Spleen (tissue), 11 donors: Measurements from ENCODE around the gene SEMA5A. TPM values are rescaled to one million over a fixed set of nuclear protein-coding genes. Genes with fewer than 3 reads are reported as not detected.

Source experiments
- DNase-seq: peaks from one replicate; pipeline ENCODE4 v3.0.0-alpha.2; 2020
- H3K27ac ChIP-seq, 8 donors: fragments of 200-600 bp; sonication (generic) in 7 of 8; 1 replicate in 4 of 8; 2 replicates in 4 of 8; pipeline versions ENCODE4 v1.5.0 to v1.8.0; 2016 to 2021; ENCODE audit warnings: inconsistent platforms in 4 of 8, mild to moderate bottlenecking in 4 of 8, moderate library complexity in 1 of 8
- H3K27me3 ChIP-seq, 7 donors: fragments of 200-600 bp; sonication (generic) in 6 of 7; replicated peaks in 1 of 7; 1 replicate in 4 of 7; 2 replicates in 3 of 7; pipeline versions ENCODE4 v1.5.0 to v1.8.0; 2016 to 2021; ENCODE audit warnings: inconsistent platforms in 3 of 7, mild to moderate bottlenecking in 1 of 7
- H3K36me3 ChIP-seq, 6 donors: fragments of 200-600 bp; sonication (generic) in 5 of 6; 1 replicate in 4 of 6; 2 replicates in 2 of 6; pipeline versions ENCODE4 v1.5.0 to v1.8.0; 2016 to 2021; ENCODE audit warnings: inconsistent platforms in 2 of 6
- H3K4me1 ChIP-seq, 6 donors: fragments of 200-600 bp; sonication (generic) in 5 of 6; 1 replicate in 3 of 6; 2 replicates in 3 of 6; pipeline versions ENCODE4 v1.5.0 to v1.8.0; 2016 to 2021; ENCODE audit warnings: inconsistent platforms in 3 of 6
- H3K4me3 ChIP-seq, 8 donors: fragments of 200-600 bp; sonication (generic) in 7 of 8; 1 replicate in 4 of 8; 2 replicates in 4 of 8; pipeline versions ENCODE4 v1.5.0 to v1.8.0; 2016 to 2021; ENCODE audit warnings: inconsistent platforms in 4 of 8, mild to moderate bottlenecking in 4 of 8, moderate library complexity in 2 of 8
- H3K9me3 ChIP-seq, 8 donors: fragments of 200-600 bp; sonication (generic) in 7 of 8; 1 replicate in 4 of 8; 2 replicates in 4 of 8; pipeline versions ENCODE4 v1.5.0 to v1.8.0; 2016 to 2021; ENCODE audit warnings: inconsistent platforms in 4 of 8
- POLR2A ChIP-seq, 3 donors: fragments of 450-650 bp; IDR thresholded peaks; one replicate each; pipeline ENCODE4 v1.5.1; 2017; ENCODE audit warnings: antibody characterized with exemption in 3 of 3, mild to moderate bottlenecking in 1 of 3
- POLR2AphosphoS5 ChIP-seq, 3 donors: sonication (generic); formaldehyde crosslinking; IDR thresholded peaks; one replicate each; pipeline ENCODE4 v1.5.1; 2017; ENCODE audit warnings: antibody characterized with exemption in 3 of 3
- WGBS, 5 donors: extraction: QIAGEN DNeasy Blood & Tissue Kit in 3 of 5; methylation state at CpG; one replicate each; pipeline versions ENCODE4 v1.1.5 to v1.1.7; 2013 to 2018; 5-methylcytosine and 5-hydroxymethylcytosine counted together
- intact Hi-C: fragments of 100-400 bp; cut with DNase I; formaldehyde crosslinking; loops from one replicate; pipeline ENCODE4 v1.15.0; 2023; ENCODE audit warnings: low total_unique reads
- polyA plus RNA-seq, 3 donors: library from polyadenylated mRNA; stranded (reverse); fragments of 200-250 nt; gene quantifications; one replicate each; pipeline ENCODE4 v1.2.1, GENCODE V29; 2013
- total RNA-seq, 7 donors: library from RNA; depleted of rRNA in 3 of 7; stranded (reverse); fragments of >200 nt in 3 of 7; fragmentation: NEBNext Ultra II Directional in 4 of 7; extraction: Animal tissue kit (Norgen Biotek cat#: 25700) in 4 of 7; gene quantifications; one replicate each; pipeline versions ENCODE4 v1.1.0 to v1.2.1, GENCODE V29; 2016 to 2021
- TF ChIP-seq, protein P1 (sequence below), 11 experiments: fragments of 200-600 bp in 7 of 11; fragments of 450-650 bp in 4 of 11; sonication (generic) in 4 of 11; IDR thresholded peaks in 8 of 11; conservative IDR thresholded peaks in 3 of 11; 1 replicate in 7 of 11; 2 replicates in 4 of 11; pipeline versions ENCODE4 v1.4.0 to v1.8.0; 2016 to 2021; ENCODE audit warnings: antibody characterized with exemption in 11 of 11, inconsistent platforms in 4 of 11, mild to moderate bottlenecking in 1 of 11
- donor health status: healthy with polysubstance abuse.
- donor health status: DM: no; HTN: no; CAD: no; lungs with moderate emphysema.
- donor health status: DM: no; HTN: no; CAD: no.
- donor health status: Bipolar disorder and iron deficiency.
- donor health status: healthy.
- donor health status: DM: no; HTN: no; CAD: no.
- donor health status: DM: yes; HTN: yes; CAD: no.

SEMA5A gene
- total and polyA plus RNA-seq, 10 donors, result 1.4 to 30.9 (median 13.1) TPM

DNA sequence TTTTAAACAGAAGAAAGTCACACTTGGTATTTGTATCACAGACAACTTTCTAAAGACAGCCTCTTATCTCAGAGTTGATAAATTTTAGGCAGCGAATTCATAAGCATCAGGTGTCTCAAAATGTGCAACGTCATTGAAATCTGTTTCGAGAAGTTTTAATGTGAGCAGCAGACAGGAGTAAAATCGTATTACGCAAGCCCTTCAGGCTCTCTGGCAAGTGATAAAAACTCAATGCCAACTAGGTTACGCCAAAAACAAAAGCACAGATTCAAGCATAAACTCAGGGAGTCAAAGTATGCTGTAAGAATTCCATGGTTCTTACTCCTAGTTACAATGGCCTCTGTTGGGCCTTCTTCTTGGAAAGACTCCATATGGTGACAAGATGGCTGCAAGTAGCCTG lies 244.7 kb downstream of the SEMA5A start:
- Histone ChIP-seq H3K9me3 (peaks cover 0 to 6% (median 0%) of the 10 kb centered on the region in 8 donors), H3K4me1 (no peaks in the 10 kb centered on the region), H3K27me3 (no peaks in the 10 kb centered on the region), H3K4me3 (no peak overlapping the region), H3K36me3 (no peaks in the 10 kb centered on the region), H3K27ac (no peak overlapping the region)
- intact Hi-C loops, result no loop called here
- no peak for DNase-seq
- no peak for TF ChIP-seq POLR2AphosphoS5 (IDR thresholded peaks at IDR 0.05)
- TF ChIP-seq, protein P1, sequence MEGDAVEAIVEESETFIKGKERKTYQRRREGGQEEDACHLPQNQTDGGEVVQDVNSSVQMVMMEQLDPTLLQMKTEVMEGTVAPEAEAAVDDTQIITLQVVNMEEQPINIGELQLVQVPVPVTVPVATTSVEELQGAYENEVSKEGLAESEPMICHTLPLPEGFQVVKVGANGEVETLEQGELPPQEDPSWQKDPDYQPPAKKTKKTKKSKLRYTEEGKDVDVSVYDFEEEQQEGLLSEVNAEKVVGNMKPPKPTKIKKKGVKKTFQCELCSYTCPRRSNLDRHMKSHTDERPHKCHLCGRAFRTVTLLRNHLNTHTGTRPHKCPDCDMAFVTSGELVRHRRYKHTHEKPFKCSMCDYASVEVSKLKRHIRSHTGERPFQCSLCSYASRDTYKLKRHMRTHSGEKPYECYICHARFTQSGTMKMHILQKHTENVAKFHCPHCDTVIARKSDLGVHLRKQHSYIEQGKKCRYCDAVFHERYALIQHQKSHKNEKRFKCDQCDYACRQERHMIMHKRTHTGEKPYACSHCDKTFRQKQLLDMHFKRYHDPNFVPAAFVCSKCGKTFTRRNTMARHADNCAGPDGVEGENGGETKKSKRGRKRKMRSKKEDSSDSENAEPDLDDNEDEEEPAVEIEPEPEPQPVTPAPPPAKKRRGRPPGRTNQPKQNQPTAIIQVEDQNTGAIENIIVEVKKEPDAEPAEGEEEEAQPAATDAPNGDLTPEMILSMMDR (IDR thresholded peaks at IDR 0.05 in 8 of 11, conservative IDR thresholded peaks at IDR 0.05 in 3 of 11), result no peak
- no peak for TF ChIP-seq POLR2A (IDR thresholded peaks at IDR 0.05)
- 73 to 90% (median 80%) methylated on average over 6 of the region's 6 CpGs for WGBS, 5 donors

DNA sequence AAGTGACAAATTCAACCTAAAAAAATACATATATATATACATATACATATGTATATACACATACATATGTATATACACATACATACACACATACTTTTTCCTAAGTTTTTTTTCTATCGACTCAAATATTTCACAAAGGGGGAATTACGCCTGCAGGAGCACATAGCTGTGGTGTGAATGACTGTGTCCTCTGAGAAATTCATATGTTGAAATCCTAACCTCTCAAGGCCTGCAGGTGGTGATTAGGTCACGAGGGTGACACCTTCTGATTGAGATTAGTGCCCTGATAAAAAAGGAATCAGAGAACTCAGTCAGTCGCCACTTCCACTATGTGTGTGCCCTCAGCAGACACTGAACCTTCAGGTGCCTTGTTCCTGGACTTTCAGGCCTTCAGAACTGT lies 248.7 kb downstream of the SEMA5A start:
- WGBS, 5 donors, result 65 to 77% (median 67%) methylated on average over 4 of the region's 4 CpGs
- Histone ChIP-seq H3K9me3 (peaks cover 0 to 6% (median 0%) of the 10 kb centered on the region in 8 donors), H3K4me3 (no peak overlapping the region), H3K4me1 (no peaks in the 10 kb centered on the region), H3K36me3 (no peaks in the 10 kb centered on the region), H3K27me3 (no peaks in the 10 kb centered on the region), H3K27ac (no peak overlapping the region)
- TF ChIP-seq POLR2AphosphoS5 (IDR thresholded peaks at IDR 0.05) (no peak), POLR2A (IDR thresholded peaks at IDR 0.05) (no peak)
- TF ChIP-seq, protein P1 (IDR thresholded peaks at IDR 0.05 in 8 of 11, conservative IDR thresholded peaks at IDR 0.05 in 3 of 11), result no peak
- intact Hi-C loops, result no loop called here
- no peak for DNase-seq

DNA sequence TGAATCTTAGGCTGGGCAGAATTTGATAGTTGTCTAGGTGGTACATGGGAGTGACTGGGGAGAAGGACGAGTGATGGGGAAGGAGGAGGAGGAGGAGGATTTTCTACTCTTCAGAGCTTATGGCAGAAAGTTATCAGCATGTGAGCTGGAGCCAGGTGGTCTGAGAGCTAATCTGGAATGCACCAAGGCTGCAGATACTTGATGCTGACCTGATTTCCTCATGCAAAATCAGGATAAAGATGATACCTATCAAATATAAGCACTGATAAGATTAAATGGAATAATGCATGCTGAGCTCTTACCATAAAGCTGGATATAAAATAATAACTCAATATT lies 250.4 kb downstream of the SEMA5A start:
- 50 to 67% (median 61%) methylated on average over 1 of the region's 1 CpG for WGBS, 5 donors

DNA sequence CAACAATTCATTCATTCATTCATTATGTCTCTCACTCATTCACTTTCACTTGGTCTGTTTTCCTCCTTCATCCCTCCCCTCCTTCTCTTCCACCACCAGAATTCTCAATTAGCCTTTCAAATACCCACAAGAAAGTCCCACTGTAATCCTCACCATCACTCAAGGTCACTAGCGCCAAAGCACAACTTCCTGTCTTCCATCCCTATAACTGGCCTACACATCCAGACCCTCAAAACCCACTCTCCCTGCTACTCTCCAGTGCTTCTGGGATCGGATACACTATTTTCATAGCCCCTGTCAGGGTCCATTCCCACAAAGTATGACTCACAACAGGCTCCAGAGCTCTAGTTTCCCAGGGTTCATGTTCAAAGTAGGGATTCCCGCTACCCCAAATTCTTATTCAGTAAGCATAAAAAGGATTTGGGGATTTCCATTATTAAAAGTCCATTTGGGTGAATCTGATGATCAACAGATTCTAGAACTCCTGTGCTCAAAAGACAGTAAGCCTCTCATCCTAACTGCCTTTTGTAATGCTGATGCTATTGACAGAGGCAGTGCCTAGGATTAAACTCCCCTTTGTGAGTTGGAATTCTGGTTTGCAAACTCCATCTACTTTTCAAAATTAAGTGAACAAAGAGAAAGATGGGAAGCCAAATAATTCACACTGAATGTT lies 250.9 kb downstream of the SEMA5A start:
- H3K4me3 ChIP-seq, result no peak overlapping the region
- H3K4me1 ChIP-seq, result no peaks in the 10 kb centered on the region
- no peak overlapping the region for H3K27ac ChIP-seq
- no peaks in the 10 kb centered on the region for H3K36me3 ChIP-seq
- intact Hi-C loops, result no loop called here
- H3K27me3 ChIP-seq, result no peaks in the 10 kb centered on the region
- WGBS, 5 donors, result 55 to 83% (median 58%) methylated on average over 3 of the region's 3 CpGs
- no peak for DNase-seq
- TF ChIP-seq POLR2A (IDR thresholded peaks at IDR 0.05) (no peak), POLR2AphosphoS5 (IDR thresholded peaks at IDR 0.05) (no peak)
- TF ChIP-seq, protein P1 (IDR thresholded peaks at IDR 0.05 in 8 of 11, conservative IDR thresholded peaks at IDR 0.05 in 3 of 11), result no peak
- peaks cover 0 to 5% (median 0%) of the 10 kb centered on the region in 8 donors for H3K9me3 ChIP-seq

More for the DNA sequence above, 250.4 kb downstream of the SEMA5A start:
- H3K36me3 ChIP-seq, result no peaks in the 10 kb centered on the region
- no peaks in the 10 kb centered on the region for H3K4me1 ChIP-seq
- peaks cover 0 to 5% (median 0%) of the 10 kb centered on the region in 8 donors for H3K9me3 ChIP-seq
- H3K4me3 ChIP-seq, result no peak overlapping the region
- no peak for DNase-seq
- H3K27me3 ChIP-seq, result no peaks in the 10 kb centered on the region
- no peak overlapping the region for H3K27ac ChIP-seq
- intact Hi-C loops, result no loop called here
- TF ChIP-seq, protein P1 (IDR thresholded peaks at IDR 0.05 in 8 of 11, conservative IDR thresholded peaks at IDR 0.05 in 3 of 11), result no peak
- no peak for TF ChIP-seq POLR2A (IDR thresholded peaks at IDR 0.05)
